HCT116 (cell line): ENCODE data around the gene NBEAL2. TPM values are rescaled to one million over a fixed set of nuclear protein-coding genes. Genes with fewer than 3 reads are reported as not detected.

ENCODE experiments used
- ATAC-seq: fragments of 200-7000 bp; cut with Tn5 transposase; 2 replicates; pipeline ENCODE4 v1.9.1; 2020; ENCODE audit warnings: mild to moderate bottlenecking, moderate library complexity
- BruUV-seq: library from RNA; stranded (reverse); fragments of 400-500 nt; replicated peaks from 2 replicates; lab custom pipeline; 2021; lab: Mats Ljungman, UMichigan
- CTCF ChIA-PET: fragments of 300-600 bp; sonication (Branson Sonifier 250); formaldehyde crosslinking; loops from one replicate; lab custom pipeline; 2021; ENCODE audit warnings: antibody characterized with exemption; lab: Charles Lee
- POLR2A ChIA-PET: fragments of 300-600, 350-600 bp; sonication (Branson Sonifier 250); formaldehyde crosslinking; loops from one replicate; lab custom pipeline; 2021; ENCODE audit warnings: antibody characterized with exemption; lab: Charles Lee
- RAD21 ChIA-PET, 2 experiments: fragments of 300-600 bp; sonication (Branson Sonifier 250); formaldehyde crosslinking; loops; one replicate each; lab custom pipeline; 2023; ENCODE audit warnings: low total read pairs in 2 of 2; ENCODE audit not compliant: uncharacterized antibody in 2 of 2, unreplicated experiment in 2 of 2, low non-redundant PET in 1 of 2; lab: Charles Lee
- DNase-seq: peaks from one replicate; pipeline ENCODE4 v3.0.0-alpha.2; 2010; ENCODE audit warnings: low read depth, low spot score
- H2AFZ ChIP-seq: fragments of 200-600 bp; shearing (Covaris generic), sonication (generic); 2 replicates; pipeline ENCODE4 v1.6.1; 2017; ENCODE audit warnings: low read depth, mixed run types, mixed read lengths, antibody characterized with exemption, low read length; ENCODE audit not compliant: poor library complexity, severe bottlenecking
- H3K27ac ChIP-seq: 2 replicates; pipeline ENCODE4 v1.5.1; 2012; ENCODE audit warnings: low read depth, low read length
- H3K27me3 ChIP-seq: fragments of 200-600 bp; sonication (generic); 2 replicates; pipeline ENCODE4 v1.6.1; 2016; ENCODE audit warnings: mixed run types, low read length, mixed read lengths; ENCODE audit not compliant: insufficient read depth
- H3K36me3 ChIP-seq, 2 experiments: fragments of 200-500 bp in 1 of 2; fragments of 200-600 bp in 1 of 2; sonication (Bioruptor generic) in 1 of 2; sonication (generic) in 1 of 2; 2 replicates each; pipeline versions ENCODE4 v1.5.1 to v1.6.1; 2014 to 2016; ENCODE audit warnings: low read length in 2 of 2, inconsistent platforms in 1 of 2, mixed read lengths in 1 of 2, mixed run types in 1 of 2; ENCODE audit not compliant: insufficient read depth in 2 of 2, control insufficient read depth in 1 of 2
- H3K4me1 ChIP-seq, 2 experiments: fragments of 200-600 bp in 1 of 2; sonication (generic) in 1 of 2; 2 replicates each; pipeline versions ENCODE4 v1.5.1 to v1.6.1; 2012 to 2017; ENCODE audit warnings: low read length in 2 of 2, inconsistent platforms in 1 of 2, mild to moderate bottlenecking in 1 of 2, mixed read lengths in 1 of 2, mixed run types in 1 of 2, moderate library complexity in 1 of 2; ENCODE audit not compliant: insufficient read depth in 2 of 2, control insufficient read depth in 1 of 2
- H3K4me2 ChIP-seq: fragments of 200-600 bp; sonication (generic); 2 replicates; pipeline ENCODE4 v1.6.1; 2017; ENCODE audit warnings: mixed run types, low read length, mixed read lengths
- H3K4me3 ChIP-seq, 2 experiments: fragments of 200-600 bp in 1 of 2; sonication (generic) in 1 of 2; replicated peaks in 1 of 2; 2 replicates each; pipeline ENCODE4 v1.5.1; 2011 to 2016; ENCODE audit warnings: low read length in 2 of 2, control low read depth in 1 of 2, low read depth in 1 of 2, mild to moderate bottlenecking in 1 of 2, mixed read lengths in 1 of 2, mixed run types in 1 of 2
- H3K79me2 ChIP-seq: fragments of 200-600 bp; sonication (generic); 2 replicates; pipeline ENCODE4 v1.6.1; 2017; ENCODE audit warnings: mild to moderate bottlenecking, mixed run types, low read length, moderate library complexity, mixed read lengths; ENCODE audit not compliant: insufficient read depth
- H3K9ac ChIP-seq: fragments of 200-600 bp; sonication (generic); 2 replicates; pipeline ENCODE4 v1.6.1; 2016; ENCODE audit warnings: low read length, mixed read lengths
- H3K9me2 ChIP-seq: fragments of 200-600 bp; sonication (generic), shearing (Covaris generic); 2 replicates; pipeline ENCODE4 v1.6.1; 2017; ENCODE audit warnings: mixed run types, mild to moderate bottlenecking, moderate library complexity; ENCODE audit not compliant: insufficient read depth
- H3K9me3 ChIP-seq, 2 experiments: fragments of 200-500 bp in 1 of 2; fragments of 200-600 bp in 1 of 2; sonication (Bioruptor generic) in 1 of 2; sonication (generic) in 1 of 2; 2 replicates each; pipeline ENCODE4 v1.6.1; 2014 to 2017; ENCODE audit warnings: low read length in 2 of 2, mixed read lengths in 2 of 2, inconsistent platforms in 1 of 2, low read depth in 1 of 2, mild to moderate bottlenecking in 1 of 2, mixed run types in 1 of 2, moderate library complexity in 1 of 2; ENCODE audit not compliant: control insufficient read depth in 1 of 2, insufficient read depth in 1 of 2
- H4K20me1 ChIP-seq: fragments of 200-600 bp; sonication (generic), shearing (Covaris generic); 2 replicates; pipeline ENCODE4 v1.6.1; 2017; ENCODE audit warnings: mixed run types, mild to moderate bottlenecking, moderate library complexity; ENCODE audit not compliant: insufficient read depth
- EGR1 ChIP-seq: IDR thresholded peaks from 2 replicates; pipeline ENCODE4 v1.6.1; 2012; ENCODE audit warnings: low read depth
- EZH2phosphoT487 ChIP-seq: fragments of 200-600 bp; IDR thresholded peaks from 2 replicates; pipeline ENCODE4 v1.6.1; 2018; ENCODE audit warnings: antibody characterized with exemption, borderline replicate concordance
- POLR2A ChIP-seq: IDR thresholded peaks from 2 replicates; pipeline ENCODE4 v1.7.0; 2011; ENCODE audit warnings: borderline replicate concordance; ENCODE audit not compliant: insufficient read depth, insufficient read length; ENCODE audit errors: extremely low read depth
- POLR2AphosphoS5 ChIP-seq: IDR thresholded peaks from 2 replicates; pipeline ENCODE4 v1.6.1; 2011; ENCODE audit warnings: mild to moderate bottlenecking, low read depth, low read length, moderate library complexity
- SIN3A ChIP-seq: IDR thresholded peaks from 2 replicates; pipeline ENCODE4 v1.6.1; 2012; ENCODE audit warnings: low read depth
- SP1 ChIP-seq: IDR thresholded peaks from 2 replicates; pipeline ENCODE4 v1.6.1; 2012; ENCODE audit warnings: low read depth
- TCF7L2 ChIP-seq: IDR thresholded peaks from 2 replicates; pipeline ENCODE4 v1.7.0; 2011; ENCODE audit warnings: borderline replicate concordance, inconsistent platforms; ENCODE audit not compliant: insufficient read depth, insufficient read length; ENCODE audit errors: extremely low read depth
- YY1 ChIP-seq: IDR thresholded peaks from 2 replicates; pipeline ENCODE4 v1.6.1; 2011; ENCODE audit warnings: low read length, low read depth, moderate library complexity, mild to moderate bottlenecking; ENCODE audit not compliant: insufficient replicate concordance; ENCODE audit errors: extremely low read depth
- ZFX ChIP-seq: fragments of 450-650 bp; IDR thresholded peaks from 2 replicates; pipeline ENCODE4 v1.6.1; 2017
- ZNF274 ChIP-seq: fragments of 200-500 bp; sonication (Bioruptor generic); IDR thresholded peaks from 2 replicates; pipeline ENCODE4 v1.6.1; 2014; ENCODE audit warnings: mild to moderate bottlenecking, low read depth, low read length, inconsistent platforms
- intact Hi-C: fragments of 100-400 bp; cut with micrococcal nuclease; formaldehyde crosslinking; loops from 2 replicates; pipeline ENCODE4 v1.10.0; 2022
- total RNA-seq: library from RNA; stranded (reverse); gene quantifications from one replicate; pipeline ENCODE4 v1.2.1, GENCODE V29; 2021; ENCODE audit not compliant: unreplicated experiment
- TF ChIP-seq, protein P1 (sequence below): IDR thresholded peaks from 2 replicates; pipeline ENCODE4 v1.6.1; 2012
- TF ChIP-seq, protein P2 (sequence below): IDR thresholded peaks from 2 replicates; pipeline ENCODE4 v1.6.1; 2012; ENCODE audit warnings: low read depth

The NBEAL2 gene
- total RNA-seq, 1 experiment from 2014 or later: 72.9 TPM

DNA sequence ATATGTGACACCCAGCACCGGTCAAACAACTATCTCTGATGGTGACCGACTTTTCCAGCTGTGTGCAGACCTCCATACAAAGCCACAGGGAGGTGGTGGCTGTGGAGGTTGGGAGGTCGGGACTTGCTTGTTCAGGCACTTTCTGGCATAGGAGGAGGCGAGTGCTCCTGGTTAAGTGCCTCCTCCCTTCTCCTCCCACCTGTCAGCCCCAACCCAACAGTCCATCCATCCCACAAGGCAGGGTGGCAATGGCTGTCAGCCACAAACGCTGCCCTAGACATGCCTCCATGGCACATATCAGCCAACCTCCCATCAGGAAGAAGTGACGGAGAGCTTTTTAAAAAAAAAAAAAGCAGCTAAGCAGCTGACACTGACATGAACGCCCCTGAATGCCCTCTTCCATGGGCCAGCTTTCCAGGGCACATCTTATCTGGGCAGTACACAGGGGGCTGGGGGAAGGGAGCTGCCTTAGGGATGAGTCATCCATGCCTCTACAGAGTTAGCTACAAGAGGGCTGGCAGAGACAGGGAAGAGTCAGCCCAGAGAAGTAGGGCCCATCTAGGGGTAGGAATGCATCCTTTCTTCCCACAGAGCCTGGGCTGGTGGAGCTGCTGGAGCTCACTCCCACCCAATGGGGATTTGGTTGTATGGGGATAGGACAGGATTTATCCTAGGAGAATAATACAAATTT is 44.2 kb upstream of the NBEAL2 start (continued):
- no peak for TF ChIP-seq YY1
- TF ChIP-seq, protein P1, sequence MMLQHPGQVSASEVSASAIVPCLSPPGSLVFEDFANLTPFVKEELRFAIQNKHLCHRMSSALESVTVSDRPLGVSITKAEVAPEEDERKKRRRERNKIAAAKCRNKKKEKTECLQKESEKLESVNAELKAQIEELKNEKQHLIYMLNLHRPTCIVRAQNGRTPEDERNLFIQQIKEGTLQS: no peak; the same call in 1 of the 2 replicates
- TF ChIP-seq SP1: peak; percentile 34
- TF ChIP-seq POLR2A: no peak
- no peak for TF ChIP-seq SIN3A
- TF ChIP-seq, all 23 proteins: peak for 6

DNA sequence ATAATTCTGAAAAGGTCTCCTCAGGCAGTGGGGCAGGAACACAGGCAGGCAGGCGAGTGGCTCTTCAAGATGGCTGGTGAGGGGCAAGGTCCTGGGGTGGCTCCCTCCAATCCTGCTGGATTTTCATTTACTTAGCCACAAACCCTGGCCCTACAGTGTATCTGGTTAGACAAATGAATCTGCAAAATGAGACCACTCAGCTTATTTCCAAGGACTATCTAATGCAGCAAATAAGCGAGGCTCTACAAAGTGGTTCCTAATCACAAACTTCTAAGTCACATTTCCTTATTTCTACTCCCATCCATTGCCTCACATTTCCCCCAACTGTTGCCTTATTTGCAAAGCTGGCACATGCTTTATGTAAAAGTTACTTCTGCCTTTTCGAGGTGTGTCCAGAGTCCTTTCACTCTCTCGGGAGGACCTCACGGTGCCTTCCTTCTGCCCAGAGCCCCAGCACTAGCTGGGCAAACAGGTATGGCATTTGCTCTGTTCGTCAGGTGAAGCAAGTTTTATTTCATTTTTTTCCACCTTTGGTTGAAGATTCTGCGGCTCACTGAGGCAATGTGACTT is 43.4 kb upstream of the NBEAL2 start:
- Histone ChIP-seq H3K27ac (peak overlapping the region; percentile 53), H3K9me3 (no peaks in the 10 kb centered on the region)
- TF ChIP-seq ZNF274 (no peak), POLR2AphosphoS5 (no peak), EGR1 (no peak), EZH2phosphoT487 (no peak), ZFX (no peak), TCF7L2 (no peak)
- TF ChIP-seq, protein P2, sequence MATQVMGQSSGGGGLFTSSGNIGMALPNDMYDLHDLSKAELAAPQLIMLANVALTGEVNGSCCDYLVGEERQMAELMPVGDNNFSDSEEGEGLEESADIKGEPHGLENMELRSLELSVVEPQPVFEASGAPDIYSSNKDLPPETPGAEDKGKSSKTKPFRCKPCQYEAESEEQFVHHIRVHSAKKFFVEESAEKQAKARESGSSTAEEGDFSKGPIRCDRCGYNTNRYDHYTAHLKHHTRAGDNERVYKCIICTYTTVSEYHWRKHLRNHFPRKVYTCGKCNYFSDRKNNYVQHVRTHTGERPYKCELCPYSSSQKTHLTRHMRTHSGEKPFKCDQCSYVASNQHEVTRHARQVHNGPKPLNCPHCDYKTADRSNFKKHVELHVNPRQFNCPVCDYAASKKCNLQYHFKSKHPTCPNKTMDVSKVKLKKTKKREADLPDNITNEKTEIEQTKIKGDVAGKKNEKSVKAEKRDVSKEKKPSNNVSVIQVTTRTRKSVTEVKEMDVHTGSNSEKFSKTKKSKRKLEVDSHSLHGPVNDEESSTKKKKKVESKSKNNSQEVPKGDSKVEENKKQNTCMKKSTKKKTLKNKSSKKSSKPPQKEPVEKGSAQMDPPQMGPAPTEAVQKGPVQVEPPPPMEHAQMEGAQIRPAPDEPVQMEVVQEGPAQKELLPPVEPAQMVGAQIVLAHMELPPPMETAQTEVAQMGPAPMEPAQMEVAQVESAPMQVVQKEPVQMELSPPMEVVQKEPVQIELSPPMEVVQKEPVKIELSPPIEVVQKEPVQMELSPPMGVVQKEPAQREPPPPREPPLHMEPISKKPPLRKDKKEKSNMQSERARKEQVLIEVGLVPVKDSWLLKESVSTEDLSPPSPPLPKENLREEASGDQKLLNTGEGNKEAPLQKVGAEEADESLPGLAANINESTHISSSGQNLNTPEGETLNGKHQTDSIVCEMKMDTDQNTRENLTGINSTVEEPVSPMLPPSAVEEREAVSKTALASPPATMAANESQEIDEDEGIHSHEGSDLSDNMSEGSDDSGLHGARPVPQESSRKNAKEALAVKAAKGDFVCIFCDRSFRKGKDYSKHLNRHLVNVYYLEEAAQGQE: no peak
- TF ChIP-seq, all 23 proteins: peak for 0
- POLR2A ChIA-PET: interaction anchor here (1.2 kb wide), 1 partner anchor 445 kb away, joined by 4 read pairs; the partner anchor contains the start of gene PTPN23
- Histone ChIP-seq H3K4me1 (peaks cover 53 to 71% of the 10 kb centered on the region in 2 experiments), H4K20me1 (peaks cover 7% of the 10 kb centered on the region; the same call in 1 of the 2 replicates), H3K9me2 (no peaks in the 10 kb centered on the region), H3K79me2 (peaks cover 97% of the 10 kb centered on the region), H2AFZ (no peak overlapping the region), H3K9ac (peak overlapping the region; percentile 41), H3K4me2 (peak overlapping the region; percentile 56), H3K36me3 (peaks cover 8 to 22% of the 10 kb centered on the region in 2 experiments; a peak in 2 of 4 replicates), H3K27me3 (no peaks in the 10 kb centered on the region), H3K4me3 (no peak overlapping the region)
- RAD21 ChIA-PET: interaction anchor here in 1 of 2 experiments (1.0 kb wide), 1 partner anchor 41 kb away, joined by 3 read pairs; the partner anchor contains the start of gene CCDC12
- ATAC-seq (no peak), DNase-seq (no peak)
- no TSS peak for BruUV-seq
- CTCF ChIA-PET: interaction anchor here (0.7 to 3.5 kb wide), 9 partner anchors 8 to 62 kb away, joined by 3 to 16 read pairs (median 5); partner anchors contain the start of genes CCDC12 and NBEAL2
- intact Hi-C loops: loop anchor here (5.0 kb wide), 1 partner anchor 41 kb away; the partner anchor contains the start of genes CCDC12 and NBEAL2
